Measurements from ENCODE around the gene ASCC2.
"Not testable (repeated sequence)": the region's sequence is repeated elsewhere in the genome, so short reads cannot be mapped to it uniquely, and the experiment has no call there.

ASCC2 gene

GRCh38 chr22:29856496-29856895 is 18.4 kb upstream of the ASCC2 start:
- DNase-seq (ENCODE audit: low read depth) = no peak

GRCh38 chr22:29855611-29856181 is 17.6 kb upstream of the ASCC2 start:
- no peak for DNase-seq (ENCODE audit: low read depth)

GRCh38 chr22:29854432-29854831 is 16.4 kb upstream of the ASCC2 start:
- DNase-seq (ENCODE audit: low read depth) = no peak

GRCh38 chr22:29848111-29848510 is 10.0 kb upstream of the ASCC2 start:
- no peak for DNase-seq (ENCODE audit: low read depth)

GRCh38 chr22:29846290-29846689 is 8.2 kb upstream of the ASCC2 start:
- no peak for DNase-seq (ENCODE audit: low read depth)

- DNase-seq (ENCODE audit: low read depth) = no peak
Observed at GRCh38 chr22:29842740-29843139, 4.7 kb upstream of the ASCC2 start.

GRCh38 chr22:29842172-29842571 is 4.1 kb upstream of the ASCC2 start:
- DNase-seq (ENCODE audit: low read depth) = no peak

GRCh38 chr22:29840498-29840897 is 2.4 kb upstream of the ASCC2 start:
- no peak for DNase-seq (ENCODE audit: low read depth)

GRCh38 chr22:29839039-29839438 is 965 bp upstream of the ASCC2 start:
- DNase-seq (ENCODE audit: low read depth) = no peak

- no peak for DNase-seq (ENCODE audit: low read depth)
Observed at GRCh38 chr22:29838599-29838956, 504 bp upstream of the ASCC2 start.

GRCh38 chr22:29836791-29837370 is 1.2 kb downstream of the ASCC2 start:
- not testable (repeated sequence) for DNase-seq (ENCODE audit: low read depth)

- DNase-seq (ENCODE audit: low read depth) = no peak
Observed at GRCh38 chr22:29834046-29834445, 4.0 kb downstream of the ASCC2 start.

- no peak for DNase-seq (ENCODE audit: low read depth)
Observed at GRCh38 chr22:29833392-29833965, 4.6 kb downstream of the ASCC2 start.

- no peak for DNase-seq (ENCODE audit: low read depth)
Observed at GRCh38 chr22:29831958-29832357, 6.1 kb downstream of the ASCC2 start.

- no peak for DNase-seq (ENCODE audit: low read depth)
Observed at GRCh38 chr22:29831186-29831921, 6.7 kb downstream of the ASCC2 start.

GRCh38 chr22:29830585-29830984 is 7.5 kb downstream of the ASCC2 start:
- DNase-seq (ENCODE audit: low read depth) = no peak

- not testable (repeated sequence) for DNase-seq (ENCODE audit: low read depth)
Observed at GRCh38 chr22:29827726-29828125, 10.3 kb downstream of the ASCC2 start.

GRCh38 chr22:29827091-29827490 is 11.0 kb downstream of the ASCC2 start:
- no peak for DNase-seq (ENCODE audit: low read depth)

GRCh38 chr22:29825578-29825977 is 12.5 kb downstream of the ASCC2 start:
- no peak for DNase-seq (ENCODE audit: low read depth)

GRCh38 chr22:29824677-29825076 is 13.4 kb downstream of the ASCC2 start:
- DNase-seq (ENCODE audit: low read depth) = no peak

- no peak for DNase-seq (ENCODE audit: low read depth)
Observed at GRCh38 chr22:29821291-29822016, 16.6 kb downstream of the ASCC2 start.

GRCh38 chr22:29820961-29821290 is 17.1 kb downstream of the ASCC2 start:
- DNase-seq (ENCODE audit: low read depth) = no peak

- no peak for DNase-seq (ENCODE audit: low read depth)
Observed at GRCh38 chr22:29819501-29819900, 18.6 kb downstream of the ASCC2 start.
